Trophoblast cell (in vitro differentiated cells and primary cell): ENCODE results near the gene GULP1.

Experiments used
- DNase-seq, 2 donors: peaks; one replicate each; pipeline ENCODE4 v3.0.0-alpha.2; 2016
- H2AFZ ChIP-seq: 2 replicates; pipeline ENCODE4 v1.6.1; 2013; ENCODE audit warnings: low read length, moderate library complexity, mild to moderate bottlenecking; ENCODE audit not compliant: insufficient read depth, poor library complexity
- H2AK5ac ChIP-seq: 2 replicates; pipeline ENCODE4 v1.6.1; 2013; ENCODE audit warnings: mild to moderate bottlenecking, low read length
- H2BK120ac ChIP-seq: 2 replicates; pipeline ENCODE4 v1.6.1; 2013; ENCODE audit warnings: low read length, mild to moderate bottlenecking, moderate library complexity; ENCODE audit not compliant: insufficient read depth, poor library complexity
- H2BK12ac ChIP-seq: 2 replicates; pipeline ENCODE4 v1.6.1; 2013; ENCODE audit warnings: mild to moderate bottlenecking, low read length, moderate library complexity
- H2BK5ac ChIP-seq: 2 replicates; pipeline ENCODE4 v1.6.1; 2013; ENCODE audit warnings: low read length, low read depth, moderate library complexity, mild to moderate bottlenecking; ENCODE audit not compliant: poor library complexity
- H3K14ac ChIP-seq: 2 replicates; pipeline ENCODE4 v1.6.1; 2013; ENCODE audit warnings: mild to moderate bottlenecking, low read length
- H3K18ac ChIP-seq: 2 replicates; pipeline ENCODE4 v1.6.1; 2013; ENCODE audit warnings: mild to moderate bottlenecking, low read length
- H3K23ac ChIP-seq: 2 replicates; pipeline ENCODE4 v1.6.1; 2013; ENCODE audit warnings: low read length
- H3K27ac ChIP-seq: 2 replicates; pipeline ENCODE4 v1.5.1; 2013; ENCODE audit warnings: low read depth, mild to moderate bottlenecking, inconsistent platforms, low read length, moderate library complexity
- H3K27me3 ChIP-seq: 2 replicates; pipeline ENCODE4 v1.6.1; 2013; ENCODE audit warnings: inconsistent platforms, mild to moderate bottlenecking, low read length, moderate library complexity; ENCODE audit not compliant: insufficient read depth
- H3K36me3 ChIP-seq, 2 experiments: 1 replicate in 1 of 2; 2 replicates in 1 of 2; pipeline ENCODE4 v1.6.1; 2013; ENCODE audit warnings: low read length in 2 of 2, mild to moderate bottlenecking in 2 of 2, moderate library complexity in 1 of 2; ENCODE audit not compliant: insufficient read depth in 2 of 2, control insufficient read depth in 1 of 2
- H3K4ac ChIP-seq: 2 replicates; pipeline ENCODE4 v1.6.1; 2013; ENCODE audit warnings: low read depth, mild to moderate bottlenecking, low read length, moderate library complexity
- H3K4me1 ChIP-seq, 2 experiments: 1 replicate in 1 of 2; 2 replicates in 1 of 2; pipeline ENCODE4 v1.6.1; 2013; ENCODE audit warnings: low read length in 2 of 2, mild to moderate bottlenecking in 2 of 2, moderate library complexity in 1 of 2; ENCODE audit not compliant: insufficient read depth in 2 of 2, control insufficient read depth in 1 of 2
- H3K4me2 ChIP-seq: 2 replicates; pipeline ENCODE4 v1.6.1; 2013; ENCODE audit warnings: inconsistent platforms, mild to moderate bottlenecking, low read length, moderate library complexity
- H3K4me3 ChIP-seq: 2 replicates; pipeline ENCODE4 v1.5.1; 2013; ENCODE audit warnings: mild to moderate bottlenecking, low read depth, low read length, inconsistent platforms
- H3K79me1 ChIP-seq: one replicate; pipeline ENCODE4 v1.6.1; 2013; ENCODE audit warnings: low read length
- H3K79me2 ChIP-seq: 2 replicates; pipeline ENCODE4 v1.6.1; 2013; ENCODE audit warnings: low read length, mild to moderate bottlenecking; ENCODE audit not compliant: control insufficient read depth, insufficient read depth, poor library complexity
- H3K9ac ChIP-seq: 2 replicates; pipeline ENCODE4 v1.6.1; 2013; ENCODE audit warnings: mild to moderate bottlenecking, low read length
- H3K9me3 ChIP-seq: 2 replicates; pipeline ENCODE4 v1.6.1; 2013; ENCODE audit warnings: low read depth, mild to moderate bottlenecking, control low read depth, inconsistent platforms, low read length; ENCODE audit not compliant: insufficient read depth
- H4K12ac ChIP-seq: 2 replicates; pipeline ENCODE4 v1.6.1; 2013; ENCODE audit warnings: low read depth, mild to moderate bottlenecking, low read length, moderate library complexity
- H4K8ac ChIP-seq: 2 replicates; pipeline ENCODE4 v1.6.1; 2013; ENCODE audit warnings: low read depth, mild to moderate bottlenecking, low read length, moderate library complexity
- H4K91ac ChIP-seq: one replicate; pipeline ENCODE4 v1.6.1; 2013; ENCODE audit warnings: low read depth, mild to moderate bottlenecking, low read length, moderate library complexity
- WGBS: extraction: QIAGEN DNeasy Blood & Tissue Kit; methylation state at CpG from one replicate; pipeline ENCODE4 v1.1.7; 2013; ENCODE audit warnings: missing lambda C conversion rate; ENCODE audit not compliant: insufficient read length, insufficient coverage; ENCODE audit errors: extremely low coverage; 5-methylcytosine and 5-hydroxymethylcytosine counted together

GULP1 gene

DNA sequence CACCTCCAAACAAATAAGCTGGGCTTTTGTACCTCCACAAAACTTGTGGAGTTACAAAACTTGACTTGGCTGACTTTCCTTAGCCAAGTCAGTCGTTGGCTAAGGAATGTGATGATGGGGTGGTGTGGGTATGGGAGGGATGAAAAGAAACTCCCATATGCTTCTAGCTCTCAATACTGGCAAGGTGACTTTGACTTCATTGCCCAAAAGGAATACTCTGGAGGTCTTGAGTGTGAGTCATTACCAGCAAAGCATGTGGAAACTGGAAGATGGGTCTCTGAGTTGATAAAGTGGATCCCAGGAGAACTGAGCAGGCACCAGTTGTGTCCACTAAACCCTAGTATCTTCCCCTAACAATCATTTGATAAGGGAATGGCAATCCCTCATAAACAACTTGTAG lies 226.7 kb downstream of the GULP1 start:
- peak overlapping the region; percentile 88 for H2BK120ac ChIP-seq
- peak overlapping the region; percentile 97 for H2BK5ac ChIP-seq
- no peaks in the 10 kb centered on the region for H3K36me3 ChIP-seq
- peak overlapping the region; percentile 37 for H2AK5ac ChIP-seq
- WGBS, result no CpG with 5 or more reads among the region's 1 CpG
- peak overlapping the region; percentile 99 for H3K27ac ChIP-seq
- no peak overlapping the region for H3K23ac ChIP-seq
- no peaks in the 10 kb centered on the region for H3K79me2 ChIP-seq
- peaks cover 4 to 5% of the 10 kb centered on the region in 2 experiments for H3K4me1 ChIP-seq
- H2BK12ac ChIP-seq, result peak overlapping the region; percentile 91
- H4K12ac ChIP-seq, result peak overlapping the region; percentile 70
- no peaks in the 10 kb centered on the region for H3K9me3 ChIP-seq
- no peaks in the 10 kb centered on the region for H3K27me3 ChIP-seq
- peak overlapping the region; percentile 94 for H4K91ac ChIP-seq
- peak overlapping the region; percentile 87 for H3K14ac ChIP-seq
- H3K4ac ChIP-seq, result peak overlapping the region; percentile 89
- H4K8ac ChIP-seq, result peak overlapping the region; percentile 73
- no peak overlapping the region for H3K9ac ChIP-seq
- DNase-seq, result peak in 1 of 2 donors; percentile 18
- H3K18ac ChIP-seq, result peak overlapping the region; percentile 84
- peaks cover 7% of the 10 kb centered on the region for H3K79me1 ChIP-seq
- H3K4me3 ChIP-seq, result no peak overlapping the region
- H2AFZ ChIP-seq, result no peak overlapping the region
- no peak overlapping the region for H3K4me2 ChIP-seq

DNA sequence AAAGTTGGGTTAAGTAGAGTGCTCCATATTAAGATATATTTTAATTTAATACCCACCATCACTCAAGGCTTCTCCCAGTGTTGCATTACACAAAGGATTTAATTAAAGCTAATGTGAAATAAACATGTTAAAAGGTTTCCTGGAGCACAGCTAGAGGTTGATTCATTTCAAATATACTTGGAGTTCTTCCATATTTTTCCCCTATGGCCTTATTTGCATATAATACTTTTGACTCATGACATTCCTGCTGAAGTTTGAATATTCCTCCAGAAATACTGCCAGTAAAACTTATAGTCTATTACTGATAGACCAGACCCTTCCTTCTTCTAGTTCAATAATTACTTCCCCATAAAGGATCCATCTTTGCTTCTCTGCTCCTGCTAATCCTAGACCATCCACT lies 227.5 kb downstream of the GULP1 start:
- Histone ChIP-seq H2BK120ac (no peak overlapping the region), H3K4me3 (no peak overlapping the region), H4K91ac (no peak overlapping the region), H3K79me2 (no peaks in the 10 kb centered on the region), H3K4ac (no peak overlapping the region), H3K23ac (no peak overlapping the region), H3K4me2 (no peak overlapping the region), H3K36me3 (no peaks in the 10 kb centered on the region), H3K14ac (no peak overlapping the region), H4K12ac (no peak overlapping the region), H3K18ac (no peak overlapping the region), H2AK5ac (no peak overlapping the region), H3K9me3 (no peaks in the 10 kb centered on the region), H3K27ac (peak overlapping the region; percentile 17), H2BK5ac (no peak overlapping the region), H3K9ac (no peak overlapping the region), H3K4me1 (peaks cover 4 to 5% of the 10 kb centered on the region in 2 experiments), H4K8ac (no peak overlapping the region), H3K79me1 (peaks cover 7% of the 10 kb centered on the region), H2BK12ac (no peak overlapping the region), H2AFZ (no peak overlapping the region), H3K27me3 (no peaks in the 10 kb centered on the region)
- no peak for DNase-seq

DNA sequence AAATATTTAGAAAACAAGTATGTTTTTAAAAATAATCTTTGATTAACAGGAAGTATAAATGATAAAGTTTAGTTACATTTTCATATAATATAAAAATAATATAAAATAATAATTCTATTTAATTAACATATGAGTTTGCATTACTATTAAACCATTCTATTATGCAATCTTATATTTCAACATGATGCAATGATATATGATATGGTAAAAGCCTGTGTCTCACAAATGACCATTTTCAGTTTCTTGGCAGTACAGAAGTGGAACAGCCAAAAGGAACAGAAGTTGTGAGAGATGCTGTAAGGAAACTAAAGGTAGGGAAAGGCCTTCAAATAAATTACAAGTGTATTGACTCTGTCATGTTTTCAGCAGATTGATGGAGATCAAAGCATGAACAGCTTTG lies 230.8 kb downstream of the GULP1 start:
- Histone ChIP-seq H3K4me3 (no peak overlapping the region), H3K18ac (no peak overlapping the region), H3K4ac (no peak overlapping the region), H2BK12ac (no peak overlapping the region), H4K12ac (no peak overlapping the region), H3K4me2 (no peak overlapping the region), H3K23ac (no peak overlapping the region), H2BK5ac (no peak overlapping the region), H4K8ac (no peak overlapping the region), H3K79me2 (no peaks in the 10 kb centered on the region), H2BK120ac (no peak overlapping the region), H4K91ac (no peak overlapping the region), H3K27me3 (no peaks in the 10 kb centered on the region), H3K14ac (no peak overlapping the region), H2AFZ (no peak overlapping the region), H2AK5ac (no peak overlapping the region), H3K9ac (no peak overlapping the region), H3K27ac (no peak overlapping the region), H3K36me3 (no peaks in the 10 kb centered on the region), H3K9me3 (no peaks in the 10 kb centered on the region), H3K4me1 (peaks cover 4 to 5% of the 10 kb centered on the region in 2 experiments), H3K79me1 (peaks cover 7% of the 10 kb centered on the region)
- DNase-seq, result no peak

DNA sequence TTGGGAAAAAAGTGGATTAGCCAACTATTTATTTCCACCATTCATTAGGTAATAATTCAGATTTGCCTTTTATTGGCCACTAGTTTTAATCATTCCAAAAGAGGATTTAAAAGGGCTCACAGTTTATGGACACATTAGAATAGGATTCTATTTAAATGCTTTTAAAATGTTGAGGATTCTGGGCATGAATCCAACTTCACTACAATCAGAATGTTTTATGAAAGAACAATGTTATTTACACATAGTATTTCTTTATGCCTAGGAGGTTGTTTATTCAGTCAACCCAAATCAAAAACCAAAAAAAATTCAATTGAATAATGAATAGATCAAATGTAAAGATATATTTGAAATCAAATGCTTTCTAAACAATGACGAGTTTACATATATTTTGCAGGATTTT lies 232.2 kb downstream of the GULP1 start:
- DNase-seq, result no peak

More for the DNA sequence above, 232.2 kb downstream of the GULP1 start:
- Histone ChIP-seq H3K27me3 (no peaks in the 10 kb centered on the region), H3K36me3 (no peaks in the 10 kb centered on the region), H3K79me2 (no peaks in the 10 kb centered on the region), H4K91ac (no peak overlapping the region), H3K4me1 (no peaks in the 10 kb centered on the region), H3K9me3 (no peaks in the 10 kb centered on the region), H4K8ac (no peak overlapping the region), H3K9ac (no peak overlapping the region), H3K4me3 (no peak overlapping the region), H2BK120ac (no peak overlapping the region), H3K79me1 (no peaks in the 10 kb centered on the region), H3K4me2 (no peak overlapping the region), H2AK5ac (no peak overlapping the region), H3K23ac (no peak overlapping the region), H4K12ac (no peak overlapping the region), H2AFZ (no peak overlapping the region), H2BK5ac (no peak overlapping the region), H3K18ac (no peak overlapping the region), H2BK12ac (no peak overlapping the region), H3K27ac (no peak overlapping the region), H3K14ac (no peak overlapping the region), H3K4ac (no peak overlapping the region)
- WGBS, result no CpG with 5 or more reads among the region's 1 CpG
